B cell (primary cell): Measurements from ENCODE around the gene CLDN24. TPM values are rescaled to one million over a fixed set of nuclear protein-coding genes. Genes with fewer than 3 reads are reported as not detected.

Experiments
- ATAC-seq: fragments of 200-7000 bp; cut with Tn5 transposase; one replicate; pipeline ENCODE4 v1.10.0; 2021; ENCODE audit warnings: low read depth, mild to moderate bottlenecking, moderate number of reproducible peaks, moderate library complexity
- CTCF ChIA-PET: fragments of 350-600 bp; sonication (Branson Sonifier 250); formaldehyde crosslinking; loops from one replicate; lab custom pipeline; 2021; ENCODE audit warnings: antibody characterized with exemption, inconsistent platforms; lab: Charles Lee
- POLR2A ChIA-PET: fragments of 350-600 bp; sonication (Branson Sonifier 250); formaldehyde crosslinking; loops from one replicate; lab custom pipeline; 2021; ENCODE audit warnings: antibody characterized with exemption; lab: Charles Lee
- DNase-seq: peaks from one replicate; pipeline ENCODE4 v3.0.0; 2013
- H2AFZ ChIP-seq: 2 replicates; pipeline ENCODE4 v1.6.1; 2012; ENCODE audit warnings: mild to moderate bottlenecking, low read depth, low read length; ENCODE audit not compliant: insufficient read depth, poor library complexity, severe bottlenecking
- H3K27ac ChIP-seq, 2 donors: 1 replicate in 1 of 2; 2 replicates in 1 of 2; pipeline ENCODE4 v1.5.1; 2012 to 2013; ENCODE audit warnings: low read length in 2 of 2, mild to moderate bottlenecking in 2 of 2, moderate library complexity in 1 of 2
- H3K27me3 ChIP-seq, 4 experiments: fragments of 200-600 bp in 1 of 4; sonication (generic) in 1 of 4; replicated peaks in 1 of 4; 1 replicate in 2 of 4; 2 replicates in 2 of 4; pipeline versions ENCODE4 v1.6.1 to v1.7.0; 2013 to 2016; ENCODE audit warnings: low read length in 3 of 4, mild to moderate bottlenecking in 2 of 4, mixed read lengths in 1 of 4, moderate library complexity in 1 of 4; ENCODE audit not compliant: insufficient read depth in 4 of 4, control insufficient read depth in 3 of 4; ENCODE audit errors: control extremely low read depth in 1 of 4
- H3K36me3 ChIP-seq, 2 experiments: replicated peaks in 1 of 2; 1 replicate in 1 of 2; 2 replicates in 1 of 2; pipeline versions ENCODE4 v1.6.1 to v1.7.1; 2013; ENCODE audit warnings: low read length in 1 of 2; ENCODE audit not compliant: insufficient read depth in 2 of 2, control insufficient read depth in 1 of 2; ENCODE audit errors: control extremely low read depth in 1 of 2, extremely low read depth in 1 of 2
- H3K4me1 ChIP-seq, 2 donors: fragments of 200-600 bp in 1 of 2; sonication (generic) in 1 of 2; 1 replicate in 1 of 2; 2 replicates in 1 of 2; pipeline versions ENCODE4 v1.5.1 to v1.6.1; 2013 to 2017; ENCODE audit warnings: low read length in 2 of 2; ENCODE audit not compliant: control insufficient read depth in 2 of 2, insufficient read depth in 2 of 2
- H3K4me2 ChIP-seq: replicated peaks from 2 replicates; pipeline ENCODE3; 2012; ENCODE audit warnings: mild to moderate bottlenecking, low read depth, low read length; ENCODE audit not compliant: poor library complexity, severe bottlenecking
- H3K4me3 ChIP-seq, 5 experiments: fragments of 200-600 bp in 1 of 5; sonication (generic) in 1 of 5; 1 replicate in 3 of 5; 2 replicates in 2 of 5; pipeline versions ENCODE4 v1.5.1 to v1.7.0; 2011 to 2016; ENCODE audit warnings: low read length in 4 of 5, mild to moderate bottlenecking in 4 of 5, low read depth in 2 of 5, control low read depth in 1 of 5, moderate library complexity in 1 of 5; ENCODE audit not compliant: insufficient read depth in 1 of 5; ENCODE audit errors: control extremely low read depth in 1 of 5, extremely low read depth in 1 of 5
- H3K79me2 ChIP-seq: fragments of 200-600 bp; sonication (generic); one replicate; pipeline ENCODE4 v1.6.0; 2016; ENCODE audit warnings: low read length; ENCODE audit not compliant: control insufficient read depth, insufficient read depth
- H3K9ac ChIP-seq: fragments of 200-600 bp; sonication (generic); 2 replicates; pipeline ENCODE4 v1.6.1; 2017; ENCODE audit warnings: mild to moderate bottlenecking, low read length, moderate library complexity
- H3K9me3 ChIP-seq, 3 donors: one replicate each; pipeline versions ENCODE4 v1.6.1 to v1.7.1; 2013; ENCODE audit warnings: low read length in 2 of 3; ENCODE audit not compliant: control insufficient read depth in 2 of 3, insufficient read depth in 1 of 3; ENCODE audit errors: control extremely low read depth in 1 of 3
- H4K20me1 ChIP-seq: 2 replicates; pipeline ENCODE4 v1.6.0; 2012; ENCODE audit warnings: mild to moderate bottlenecking, low read length; ENCODE audit not compliant: insufficient read depth, control insufficient read depth, poor library complexity, severe bottlenecking
- H3K27ac Mint-ChIP-seq: one replicate; pipeline ENCODE4 v1.8.0; 2021; ENCODE audit warnings: mixed read lengths
- H3K27me3 Mint-ChIP-seq: one replicate; pipeline ENCODE4 v1.8.0; 2021; ENCODE audit warnings: mixed read lengths
- H3K4me1 Mint-ChIP-seq: one replicate; pipeline ENCODE4 v1.8.0; 2021; ENCODE audit warnings: mixed read lengths
- H3K4me3 Mint-ChIP-seq: one replicate; pipeline ENCODE4 v1.8.0; 2021; ENCODE audit warnings: mixed read lengths
- H3K9me3 Mint-ChIP-seq: one replicate; pipeline ENCODE4 v1.8.0; 2022; ENCODE audit warnings: mixed read lengths; ENCODE audit not compliant: insufficient read depth
- EZH2 ChIP-seq: IDR thresholded peaks from 2 replicates; pipeline ENCODE4 v1.6.1; 2012; ENCODE audit warnings: borderline replicate concordance, low read depth, mild to moderate bottlenecking, moderate library complexity, low read length; ENCODE audit not compliant: insufficient read depth, poor library complexity, severe bottlenecking
- WGBS: methylation state at CpG from one replicate; pipeline ENCODE4 v1.1.5; 2013; ENCODE audit warnings: missing lambda C conversion rate; ENCODE audit not compliant: insufficient coverage; 5-methylcytosine and 5-hydroxymethylcytosine counted together
- intact Hi-C: fragments of 100-400 bp; cut with micrococcal nuclease; formaldehyde crosslinking; loops from one replicate; pipeline ENCODE4 v1.10.0; 2022
- polyA plus RNA-seq: library from polyadenylated mRNA; depleted of rRNA; stranded (reverse); fragments of >200 nt; gene quantifications from 2 replicates; pipeline ENCODE4 v1.2.3, GENCODE V29; 2012
- total RNA-seq, 2 donors: library from RNA; stranded (reverse); fragments of 120-200 nt in 1 of 2; gene quantifications; 1 replicate in 1 of 2; 2 replicates in 1 of 2; pipeline versions ENCODE4 v1.2.3 to v1.2.4, GENCODE V29; 2013 to 2022
- TF ChIP-seq, protein P1 (sequence below): fragments of 200-600 bp; IDR thresholded peaks from one replicate; pipeline ENCODE4 v1.8.0; 2022; ENCODE audit warnings: antibody characterized with exemption, mild to moderate bottlenecking

Gene CLDN24
- total and polyA plus RNA-seq, 2 donors (not counting 1 experiment from before 2014, with no cell fraction given) = not detected

GRCh38 chr4:183289688-183290087, 32.5 kb downstream of the CLDN24 start:
- Mint-ChIP-seq H3K4me3 (no peak overlapping the region), H3K27ac (no peak overlapping the region), H3K27me3 (peaks cover 14% of the 10 kb centered on the region), H3K9me3 (no peaks in the 10 kb centered on the region), H3K4me1 (no peaks in the 10 kb centered on the region)
- no peak for ATAC-seq
- intact Hi-C loops = no loop called here
- Histone ChIP-seq H3K4me2 (no peak overlapping the region), H3K79me2 (no peaks in the 10 kb centered on the region), H3K9ac (no peak overlapping the region), H3K4me1 (no peaks in the 10 kb centered on the region), H3K36me3 (no peaks in the 10 kb centered on the region), H2AFZ (no peak overlapping the region), H3K27me3 (no peaks in the 10 kb centered on the region), H3K4me3 (no peak overlapping the region), H4K20me1 (no peaks in the 10 kb centered on the region), H3K27ac (no peak overlapping the region), H3K9me3 (no peaks in the 10 kb centered on the region)
- DNase-seq = no peak
- ChIA-PET CTCF (no interaction called here), POLR2A (no interaction called here)
- TF ChIP-seq, protein P1, sequence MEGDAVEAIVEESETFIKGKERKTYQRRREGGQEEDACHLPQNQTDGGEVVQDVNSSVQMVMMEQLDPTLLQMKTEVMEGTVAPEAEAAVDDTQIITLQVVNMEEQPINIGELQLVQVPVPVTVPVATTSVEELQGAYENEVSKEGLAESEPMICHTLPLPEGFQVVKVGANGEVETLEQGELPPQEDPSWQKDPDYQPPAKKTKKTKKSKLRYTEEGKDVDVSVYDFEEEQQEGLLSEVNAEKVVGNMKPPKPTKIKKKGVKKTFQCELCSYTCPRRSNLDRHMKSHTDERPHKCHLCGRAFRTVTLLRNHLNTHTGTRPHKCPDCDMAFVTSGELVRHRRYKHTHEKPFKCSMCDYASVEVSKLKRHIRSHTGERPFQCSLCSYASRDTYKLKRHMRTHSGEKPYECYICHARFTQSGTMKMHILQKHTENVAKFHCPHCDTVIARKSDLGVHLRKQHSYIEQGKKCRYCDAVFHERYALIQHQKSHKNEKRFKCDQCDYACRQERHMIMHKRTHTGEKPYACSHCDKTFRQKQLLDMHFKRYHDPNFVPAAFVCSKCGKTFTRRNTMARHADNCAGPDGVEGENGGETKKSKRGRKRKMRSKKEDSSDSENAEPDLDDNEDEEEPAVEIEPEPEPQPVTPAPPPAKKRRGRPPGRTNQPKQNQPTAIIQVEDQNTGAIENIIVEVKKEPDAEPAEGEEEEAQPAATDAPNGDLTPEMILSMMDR = no peak
- TF ChIP-seq EZH2 = no peak
- no CpG with 5 or more reads among the region's 5 CpGs for WGBS

DNA sequence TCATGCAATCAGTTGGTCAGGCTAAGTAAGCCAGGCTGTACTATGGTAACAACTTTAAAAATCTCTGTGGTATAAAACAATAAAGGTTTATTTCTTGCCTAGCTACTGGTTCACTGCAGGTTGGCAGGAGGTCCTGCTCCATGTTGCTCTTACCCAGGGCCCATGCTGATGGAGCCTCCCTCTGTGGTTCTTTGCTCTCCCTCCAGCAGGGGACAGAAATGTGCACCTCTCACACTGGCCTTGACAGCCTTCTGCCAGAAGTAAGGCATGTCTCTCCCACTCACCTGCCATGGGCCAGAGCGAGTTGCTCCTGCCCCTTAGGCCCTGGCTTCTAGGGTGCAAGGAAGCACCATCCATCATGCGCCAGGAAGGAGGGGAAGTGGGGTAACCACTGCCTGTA, 33.3 kb downstream of the CLDN24 start:
- Mint-ChIP-seq H3K27ac (no peak overlapping the region), H3K4me1 (no peaks in the 10 kb centered on the region), H3K9me3 (no peaks in the 10 kb centered on the region), H3K27me3 (peaks cover 21% of the 10 kb centered on the region), H3K4me3 (no peak overlapping the region)
- TF ChIP-seq, protein P1 = no peak
- no peak for TF ChIP-seq EZH2
- Histone ChIP-seq H3K4me2 (no peak overlapping the region), H3K36me3 (no peaks in the 10 kb centered on the region), H3K27me3 (no peaks in the 10 kb centered on the region), H3K9ac (no peak overlapping the region), H3K27ac (no peak overlapping the region), H3K9me3 (no peaks in the 10 kb centered on the region), H3K4me3 (no peak overlapping the region), H4K20me1 (no peaks in the 10 kb centered on the region), H3K79me2 (no peaks in the 10 kb centered on the region), H3K4me1 (no peaks in the 10 kb centered on the region), H2AFZ (no peak overlapping the region)
- intact Hi-C loops = no loop called here
- ChIA-PET CTCF (no interaction called here), POLR2A (no interaction called here)
- ATAC-seq (no peak), DNase-seq (no peak)
- WGBS = 75% methylated on average over 2 of the region's 2 CpGs
